Measurements from ENCODE around the gene RCL1. TPM values are rescaled to one million over a fixed set of nuclear protein-coding genes. Genes with fewer than 3 reads are reported as not detected.

RCL1 gene
- total and polyA plus RNA-seq, 2 of the 13 experiments (the other 11 are each of a cell fraction or from before 2014, with no cell fraction given): 22.3 to 31.6 TPM

DNA sequence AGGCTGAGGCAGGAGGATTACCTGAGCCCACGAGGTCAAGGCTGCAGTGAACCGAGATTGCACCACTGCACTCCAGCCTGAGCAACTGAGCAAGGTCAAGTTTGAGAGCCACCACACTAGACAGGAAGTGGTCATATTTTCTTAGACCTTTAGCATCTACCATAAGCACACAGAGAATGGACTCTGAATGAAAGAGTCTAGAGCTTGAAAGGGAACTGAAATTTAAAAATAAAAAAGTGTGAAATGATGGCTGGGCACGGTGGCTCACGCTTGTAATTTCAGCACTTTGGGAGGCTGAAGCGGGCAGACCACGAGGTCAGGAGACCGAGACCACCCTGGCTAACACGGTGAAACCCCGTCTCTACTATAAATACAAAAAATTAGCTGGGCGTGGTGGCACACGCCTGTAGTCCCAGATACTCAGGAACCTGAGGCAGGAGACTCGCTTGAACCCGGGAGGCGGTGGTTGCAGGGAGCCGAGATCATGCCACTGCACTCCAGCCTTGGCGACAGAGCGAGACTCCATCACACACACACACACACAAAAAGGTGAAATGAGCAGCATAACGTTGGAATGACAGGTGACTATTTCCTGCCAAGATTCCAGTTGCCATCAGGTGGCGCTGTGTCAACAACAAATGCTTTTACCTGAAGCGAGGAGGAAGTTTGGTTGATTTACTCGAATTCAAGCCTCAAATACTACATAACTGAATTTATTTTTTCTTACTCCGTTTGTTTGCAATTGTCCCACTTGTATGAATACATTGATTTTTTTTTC is 30.4 kb upstream of the RCL1 start (continued):
- 0 out of 2 replicates have a peak, but pooled peaks have one; percentile 45 for TF ChIP-seq IRF2 (CRISPR knock-in tag; IDR thresholded peaks at IDR 0.05)
- TF ChIP-seq, protein P1, sequence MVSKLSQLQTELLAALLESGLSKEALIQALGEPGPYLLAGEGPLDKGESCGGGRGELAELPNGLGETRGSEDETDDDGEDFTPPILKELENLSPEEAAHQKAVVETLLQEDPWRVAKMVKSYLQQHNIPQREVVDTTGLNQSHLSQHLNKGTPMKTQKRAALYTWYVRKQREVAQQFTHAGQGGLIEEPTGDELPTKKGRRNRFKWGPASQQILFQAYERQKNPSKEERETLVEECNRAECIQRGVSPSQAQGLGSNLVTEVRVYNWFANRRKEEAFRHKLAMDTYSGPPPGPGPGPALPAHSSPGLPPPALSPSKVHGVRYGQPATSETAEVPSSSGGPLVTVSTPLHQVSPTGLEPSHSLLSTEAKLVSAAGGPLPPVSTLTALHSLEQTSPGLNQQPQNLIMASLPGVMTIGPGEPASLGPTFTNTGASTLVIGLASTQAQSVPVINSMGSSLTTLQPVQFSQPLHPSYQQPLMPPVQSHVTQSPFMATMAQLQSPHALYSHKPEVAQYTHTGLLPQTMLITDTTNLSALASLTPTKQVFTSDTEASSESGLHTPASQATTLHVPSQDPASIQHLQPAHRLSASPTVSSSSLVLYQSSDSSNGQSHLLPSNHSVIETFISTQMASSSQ (IDR thresholded peaks at IDR 0.05; ENCODE audit: low read depth): no peak
- TF ChIP-seq, protein P1 (CRISPR knock-in tag; IDR thresholded peaks at IDR 0.05; ENCODE audit: borderline replicate concordance): no peak
- TF ChIP-seq THYN1 (CRISPR knock-in tag; IDR thresholded peaks at IDR 0.05; ENCODE audit: borderline replicate concordance, low read depth): no peak
- no peak for TF ChIP-seq ZNF878 (CRISPR knock-in tag; IDR thresholded peaks at IDR 0.05)
- TF ChIP-seq SNAPC2 (CRISPR knock-in tag; IDR thresholded peaks at IDR 0.05): no peak
- TF ChIP-seq ZNF253 (CRISPR knock-in tag; IDR thresholded peaks at IDR 0.05; ENCODE audit: borderline replicate concordance): no peak
- no peak for TF ChIP-seq DMAP1 (CRISPR knock-in tag; IDR thresholded peaks at IDR 0.05)
- TF ChIP-seq CEBPB (IDR thresholded peaks at IDR 0.05; ENCODE audit: borderline replicate concordance, low read depth, low read length): 0 out of 2 replicates have a peak, but pooled peaks have one; percentile 20
- TF ChIP-seq ZNF33B (CRISPR knock-in tag; IDR thresholded peaks at IDR 0.05): no peak
- no peak for TF ChIP-seq ZNF282 (IDR thresholded peaks at IDR 0.05; ENCODE audit: partially characterized antibody)
- TF ChIP-seq, protein P2, sequence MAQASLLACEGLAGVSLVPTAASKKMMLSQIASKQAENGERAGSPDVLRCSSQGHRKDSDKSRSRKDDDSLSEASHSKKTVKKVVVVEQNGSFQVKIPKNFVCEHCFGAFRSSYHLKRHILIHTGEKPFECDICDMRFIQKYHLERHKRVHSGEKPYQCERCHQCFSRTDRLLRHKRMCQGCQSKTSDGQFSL (CRISPR knock-in tag; IDR thresholded peaks at IDR 0.05): no peak
- TF ChIP-seq NR2F2 (IDR thresholded peaks at IDR 0.05; ENCODE audit: borderline replicate concordance, low read depth): no peak
- TF ChIP-seq KMT2A (CRISPR knock-in tag; IDR thresholded peaks at IDR 0.05): no peak
- no peak for TF ChIP-seq MAF1 (CRISPR knock-in tag; IDR thresholded peaks at IDR 0.05; ENCODE audit: borderline replicate concordance)
- TF ChIP-seq ZNF629 (CRISPR knock-in tag; conservative IDR thresholded peaks at IDR 0.05): no peak
- TF ChIP-seq ZNF296 (CRISPR knock-in tag; conservative IDR thresholded peaks at IDR 0.05): no peak
- TF ChIP-seq ZNF747 (CRISPR knock-in tag; IDR thresholded peaks at IDR 0.05; ENCODE audit: borderline replicate concordance): no peak
- peak; percentile 96 for TF ChIP-seq STAG1 (CRISPR knock-in tag; IDR thresholded peaks at IDR 0.05)
- TF ChIP-seq ZNF3 (CRISPR knock-in tag; IDR thresholded peaks at IDR 0.05): no peak
- TF ChIP-seq XBP1 (CRISPR knock-in tag; IDR thresholded peaks at IDR 0.05): no peak
- no peak for TF ChIP-seq ZNF136 (CRISPR knock-in tag; IDR thresholded peaks at IDR 0.05; ENCODE audit: low read depth)
- TF ChIP-seq ZBTB21 (CRISPR knock-in tag; IDR thresholded peaks at IDR 0.05): no peak
- no peak for TF ChIP-seq ZNF335 (CRISPR knock-in tag; IDR thresholded peaks at IDR 0.05)
- no peak for TF ChIP-seq DNMT3B (CRISPR knock-in tag; conservative IDR thresholded peaks at IDR 0.05)
- TF ChIP-seq, protein P3, sequence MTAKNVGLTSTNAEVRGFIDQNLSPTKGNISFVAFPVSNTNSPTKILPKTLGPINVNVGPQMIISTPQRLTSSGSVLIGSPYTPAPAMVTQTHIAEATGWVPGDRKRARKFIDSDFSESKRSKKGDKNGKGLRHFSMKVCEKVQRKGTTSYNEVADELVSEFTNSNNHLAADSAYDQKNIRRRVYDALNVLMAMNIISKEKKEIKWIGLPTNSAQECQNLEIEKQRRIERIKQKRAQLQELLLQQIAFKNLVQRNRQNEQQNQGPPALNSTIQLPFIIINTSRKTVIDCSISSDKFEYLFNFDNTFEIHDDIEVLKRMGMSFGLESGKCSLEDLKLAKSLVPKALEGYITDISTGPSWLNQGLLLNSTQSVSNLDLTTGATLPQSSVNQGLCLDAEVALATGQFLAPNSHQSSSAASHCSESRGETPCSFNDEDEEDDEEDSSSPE (CRISPR knock-in tag; IDR thresholded peaks at IDR 0.05): no peak
- no peak for TF ChIP-seq ARID2 (CRISPR knock-in tag; IDR thresholded peaks at IDR 0.05; ENCODE audit: borderline replicate concordance)
- no peak for TF ChIP-seq HOXA7 (CRISPR knock-in tag; IDR thresholded peaks at IDR 0.05)
- TF ChIP-seq RAD21 (CRISPR knock-in tag; IDR thresholded peaks at IDR 0.05): peak; percentile 81

All from HepG2 (cell line).